IMR-90 (cell line): ENCODE data around the gene PLGRKT. TPM values are rescaled to one million over a fixed set of nuclear protein-coding genes. Genes with fewer than 3 reads are reported as not detected.

Experiments
- ATAC-seq: fragments of 200-7000 bp; cut with Tn5 transposase; 2 replicates; pipeline ENCODE4 v1.9.1; 2020; ENCODE audit warnings: low read depth, mild to moderate bottlenecking, moderate library complexity
- BruUV-seq: library from RNA; stranded (reverse); fragments of 400-500 nt; replicated peaks from 2 replicates; lab custom pipeline; 2021; lab: Mats Ljungman, UMichigan
- CTCF ChIA-PET: fragments of 300-600 bp; formaldehyde crosslinking; extraction: SDS; loops from one replicate; lab custom pipeline; 2021; ENCODE audit warnings: antibody characterized with exemption; lab: Yijun Ruan, JAX
- POLR2A ChIA-PET: fragments of 300-600 bp; sonication (Branson Sonifier 250); formaldehyde crosslinking; loops from one replicate; lab custom pipeline; 2022; ENCODE audit warnings: antibody characterized with exemption; ENCODE audit not compliant: unreplicated experiment; lab: Charles Lee
- DNase-seq: peaks from one replicate; pipeline ENCODE4 v3.0.0; 2013
- H2AFZ ChIP-seq: replicated peaks from 2 replicates; pipeline ENCODE3; 2013; ENCODE audit warnings: low read length, mild to moderate bottlenecking; ENCODE audit not compliant: poor library complexity
- H2AK5ac ChIP-seq: 2 replicates; pipeline ENCODE4 v1.6.1; 2013; ENCODE audit warnings: low read depth, low read length, inconsistent platforms
- H2AK9ac ChIP-seq: replicated peaks from 2 replicates; pipeline ENCODE3; 2013; ENCODE audit warnings: mild to moderate bottlenecking, low read depth, low read length, moderate library complexity; ENCODE audit not compliant: poor library complexity
- H2BK120ac ChIP-seq: 2 replicates; pipeline ENCODE4 v1.6.1; 2013; ENCODE audit warnings: low read depth, low read length, inconsistent platforms
- H2BK15ac ChIP-seq: 3 replicates; pipeline ENCODE4 v1.6.1; 2013; ENCODE audit warnings: low read depth, low read length, inconsistent platforms
- H2BK20ac ChIP-seq: 2 replicates; pipeline ENCODE4 v1.6.1; 2013; ENCODE audit warnings: low read depth, mild to moderate bottlenecking, inconsistent platforms, low read length, moderate library complexity
- H2BK5ac ChIP-seq: 2 replicates; pipeline ENCODE4 v1.6.1; 2013; ENCODE audit warnings: mild to moderate bottlenecking, low read depth, low read length, inconsistent platforms; ENCODE audit not compliant: poor library complexity, severe bottlenecking
- H3K14ac ChIP-seq: replicated peaks from 2 replicates; pipeline ENCODE4 v1.6.1; 2013; ENCODE audit warnings: low read depth, low read length, inconsistent platforms
- H3K18ac ChIP-seq: 2 replicates; pipeline ENCODE4 v1.6.1; 2013; ENCODE audit warnings: low read depth, low read length, control low read depth
- H3K23ac ChIP-seq: 2 replicates; pipeline ENCODE4 v1.6.1; 2013; ENCODE audit warnings: low read depth, low read length, inconsistent platforms
- H3K27ac ChIP-seq: 2 replicates; pipeline ENCODE4 v1.5.1; 2013; ENCODE audit warnings: mild to moderate bottlenecking, control low read depth, low read length; ENCODE audit not compliant: insufficient read depth
- H3K27me3 ChIP-seq: 2 replicates; pipeline ENCODE4 v1.6.1; 2013; ENCODE audit warnings: low read length; ENCODE audit not compliant: control insufficient read depth, insufficient read depth
- H3K36me3 ChIP-seq: 2 replicates; pipeline ENCODE4 v1.6.1; 2013; ENCODE audit warnings: low read length, mixed read lengths; ENCODE audit not compliant: control insufficient read depth, insufficient read depth
- H3K4ac ChIP-seq: 2 replicates; pipeline ENCODE4 v1.6.1; 2013; ENCODE audit warnings: low read depth, low read length, inconsistent platforms
- H3K4me1 ChIP-seq: 2 replicates; pipeline ENCODE4 v1.6.1; 2013; ENCODE audit warnings: low read length, mixed read lengths; ENCODE audit not compliant: control insufficient read depth, insufficient read depth
- H3K4me2 ChIP-seq: 2 replicates; pipeline ENCODE4 v1.6.1; 2013; ENCODE audit warnings: low read depth, mild to moderate bottlenecking, control low read depth, low read length, moderate library complexity
- H3K4me3 ChIP-seq: 2 replicates; pipeline ENCODE4 v1.5.1; 2013; ENCODE audit warnings: low read depth, mild to moderate bottlenecking, control low read depth, low read length, moderate library complexity; ENCODE audit not compliant: insufficient read depth
- H3K56ac ChIP-seq: 2 replicates; pipeline ENCODE4 v1.6.1; 2013; ENCODE audit warnings: low read length, inconsistent platforms; ENCODE audit not compliant: insufficient read depth; ENCODE audit errors: extremely low read depth
- H3K79me1 ChIP-seq, 2 experiments: 2 replicates each; pipeline ENCODE4 v1.6.1; 2013; ENCODE audit warnings: low read length in 2 of 2, inconsistent platforms in 1 of 2, low read depth in 1 of 2
- H3K9ac ChIP-seq: 2 replicates; pipeline ENCODE4 v1.6.1; 2013; ENCODE audit warnings: low read depth, low read length, control low read depth
- H3K9me1 ChIP-seq: 2 replicates; pipeline ENCODE4 v1.6.1; 2013; ENCODE audit warnings: low read length, inconsistent platforms; ENCODE audit not compliant: insufficient read depth
- H3K9me3 ChIP-seq: 2 replicates; pipeline ENCODE4 v1.6.1; 2013; ENCODE audit warnings: low read length; ENCODE audit not compliant: control insufficient read depth, insufficient read depth
- H4K20me1 ChIP-seq: 2 replicates; pipeline ENCODE4 v1.6.1; 2013; ENCODE audit warnings: low read length, inconsistent platforms; ENCODE audit not compliant: insufficient read depth
- H4K5ac ChIP-seq: 2 replicates; pipeline ENCODE4 v1.6.1; 2013; ENCODE audit warnings: mild to moderate bottlenecking, low read depth, low read length, control low read depth
- H4K8ac ChIP-seq, 2 experiments: 2 replicates each; pipeline ENCODE4 v1.6.1; 2013; ENCODE audit warnings: low read depth in 2 of 2, low read length in 2 of 2, control low read depth in 1 of 2, inconsistent platforms in 1 of 2
- H4K91ac ChIP-seq: 2 replicates; pipeline ENCODE4 v1.6.1; 2013; ENCODE audit warnings: low read depth, low read length, inconsistent platforms; ENCODE audit not compliant: insufficient read depth
- BHLHE40 ChIP-seq: fragments of 150-350 bp; IDR thresholded peaks from 2 replicates; pipeline ENCODE4 v1.6.1; 2016; ENCODE audit warnings: mild to moderate bottlenecking, low read depth, low read length
- CEBPB ChIP-seq: IDR thresholded peaks from 2 replicates; pipeline ENCODE4 v1.6.1; 2012; ENCODE audit warnings: low read depth, low read length, improper control_type of control experiment
- CHD1 ChIP-seq: IDR thresholded peaks from 2 replicates; pipeline ENCODE4 v1.6.1; 2012; ENCODE audit warnings: low read depth, low read length, improper control_type of control experiment
- CTCF ChIP-seq: conservative IDR thresholded peaks from 2 replicates; pipeline ENCODE4 v1.5.1; 2012; ENCODE audit warnings: mild to moderate bottlenecking, low read depth, low read length, improper control_type of control experiment
- FOS ChIP-seq: fragments of 150-350 bp; IDR thresholded peaks from 2 replicates; pipeline ENCODE4 v1.6.1; 2016; ENCODE audit warnings: low read depth, low read length
- MAFK ChIP-seq: IDR thresholded peaks from 2 replicates; pipeline ENCODE4 v1.6.1; 2012; ENCODE audit warnings: low read depth, low read length, improper control_type of control experiment
- MAZ ChIP-seq: IDR thresholded peaks from 2 replicates; pipeline ENCODE4 v1.6.1; 2012; ENCODE audit warnings: low read depth, mild to moderate bottlenecking, low read length, improper control_type of control experiment, moderate library complexity, borderline replicate concordance
- MXI1 ChIP-seq: IDR thresholded peaks from 2 replicates; pipeline ENCODE4 v1.6.1; 2012; ENCODE audit warnings: low read depth, mild to moderate bottlenecking, low read length, moderate library complexity, borderline replicate concordance
- NFE2L2 ChIP-seq: fragments of 150-350 bp; IDR thresholded peaks from 2 replicates; pipeline ENCODE4 v1.6.1; 2016; ENCODE audit warnings: low read depth, mild to moderate bottlenecking, low read length
- POLR2A ChIP-seq: IDR thresholded peaks from 2 replicates; pipeline ENCODE4 v1.6.1; 2012; ENCODE audit warnings: mild to moderate bottlenecking, low read depth, low read length
- RAD21 ChIP-seq: IDR thresholded peaks from 2 replicates; pipeline ENCODE4 v1.6.1; 2012; ENCODE audit warnings: low read length, improper control_type of control experiment
- RCOR1 ChIP-seq: IDR thresholded peaks from 2 replicates; pipeline ENCODE4 v1.6.1; 2012; ENCODE audit warnings: mild to moderate bottlenecking, low read length, improper control_type of control experiment; ENCODE audit not compliant: insufficient replicate concordance
- RFX5 ChIP-seq: IDR thresholded peaks from 2 replicates; pipeline ENCODE4 v1.8.0; 2012; ENCODE audit warnings: low read depth, mild to moderate bottlenecking, low read length, moderate library complexity
- SMC3 ChIP-seq: fragments of 150-350 bp; IDR thresholded peaks from 2 replicates; pipeline ENCODE4 v1.6.1; 2016; ENCODE audit warnings: low read depth, mild to moderate bottlenecking, antibody characterized with exemption, low read length, moderate library complexity
- USF2 ChIP-seq: fragments of 150-350 bp; IDR thresholded peaks from 2 replicates; pipeline ENCODE4 v1.6.1; 2017; ENCODE audit warnings: mild to moderate bottlenecking, antibody characterized with exemption, low read length, low read depth
- WGBS, 2 experiments: methylation state at CpG; one replicate each; pipeline versions ENCODE4 v1.1.5 to v1.1.7; 2013; ENCODE audit warnings: missing lambda C conversion rate in 2 of 2; ENCODE audit not compliant: insufficient read length in 1 of 2; ENCODE audit errors: extremely low coverage in 2 of 2; 5-methylcytosine and 5-hydroxymethylcytosine counted together
- dilution Hi-C: fragments of 300-500 bp; cut with HindIII; formaldehyde crosslinking; loops from one replicate; pipeline ENCODE4 v1.14.3; 2018; ENCODE audit warnings: low sequenced_read_pairs; ENCODE audit not compliant: unreplicated experiment
- in situ Hi-C: fragments of 300-500 bp; cut with MboI; formaldehyde crosslinking; loops from 3 replicates; pipeline ENCODE4 v1.14.3; 2019; ENCODE audit warnings: low sequenced_read_pairs, inconsistent platforms, mixed read lengths
- intact Hi-C: fragments of 100-400 bp; cut with micrococcal nuclease; formaldehyde crosslinking; loops from 2 replicates; pipeline ENCODE4 v1.10.0; 2022
- polyA plus RNA-seq, 3 experiments: library from polyadenylated mRNA; depleted of rRNA; stranded (reverse); fragments of >200 nt; gene quantifications; 2 replicates each; pipeline ENCODE4 v1.2.3, GENCODE V29; 2012; ENCODE audit warnings: low replicate concordance in 1 of 3
- total RNA-seq: library from RNA; depleted of rRNA; stranded (reverse); fragments of >200 nt; gene quantifications from 2 replicates; pipeline ENCODE4 v1.2.3, GENCODE V29; 2012
- TF ChIP-seq, protein P1 (sequence below): fragments of 150-350 bp; IDR thresholded peaks from 2 replicates; pipeline ENCODE4 v1.6.1; 2016; ENCODE audit warnings: low read depth, mild to moderate bottlenecking, low read length, moderate library complexity, borderline replicate concordance

PLGRKT gene
- total and polyA plus RNA-seq, 2 of the 4 experiments (the other 2 are of a cell fraction) = 10.8 to 12.7 TPM

DNA sequence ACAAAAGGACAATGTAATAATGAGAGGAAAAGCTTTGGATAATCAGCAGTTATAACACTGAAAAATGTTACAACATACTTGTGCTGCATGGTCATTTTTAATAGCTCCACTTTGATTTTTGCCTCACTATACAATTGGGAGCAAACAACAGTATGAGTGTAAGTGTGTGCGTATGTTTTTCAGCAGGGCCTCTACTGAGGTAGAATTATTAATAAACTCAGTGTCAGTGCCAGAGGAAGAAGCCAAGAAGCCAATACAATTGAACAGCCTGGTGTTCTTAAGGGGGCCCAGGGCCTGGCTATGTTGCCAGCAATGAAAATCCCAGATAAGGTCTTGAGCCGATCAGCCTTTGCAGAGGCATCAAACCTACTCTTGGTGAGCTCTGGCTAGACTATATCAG is 81.9 kb downstream of the PLGRKT start:
- Histone ChIP-seq H3K27ac (no peak overlapping the region), H2AK9ac (no peak overlapping the region), H4K91ac (no peak overlapping the region), H3K56ac (no peak overlapping the region), H3K9ac (no peak overlapping the region), H3K14ac (no peak overlapping the region), H3K4me1 (no peaks in the 10 kb centered on the region), H2AK5ac (no peak overlapping the region), H3K23ac (no peak overlapping the region), H2BK15ac (no peak overlapping the region), H2BK120ac (no peak overlapping the region), H3K4me3 (no peak overlapping the region), H3K4ac (no peak overlapping the region), H2BK5ac (no peak overlapping the region), H3K4me2 (no peak overlapping the region), H3K79me1 (no peaks in the 10 kb centered on the region), H3K9me1 (no peaks in the 10 kb centered on the region), H4K8ac (no peak overlapping the region), H4K20me1 (no peaks in the 10 kb centered on the region), H2BK20ac (no peak overlapping the region), H3K9me3 (no peaks in the 10 kb centered on the region), H2AFZ (no peak overlapping the region), H3K36me3 (no peaks in the 10 kb centered on the region), H3K27me3 (peaks cover 1% of the 10 kb centered on the region; the same call in 1 of the 2 replicates), H3K18ac (no peak overlapping the region), H4K5ac (no peak overlapping the region)
- TF ChIP-seq MXI1 = no peak
- TF ChIP-seq CTCF = no peak
- no peak for TF ChIP-seq FOS
- no peak for TF ChIP-seq RAD21
- no peak for TF ChIP-seq CHD1
- TF ChIP-seq, protein P1, sequence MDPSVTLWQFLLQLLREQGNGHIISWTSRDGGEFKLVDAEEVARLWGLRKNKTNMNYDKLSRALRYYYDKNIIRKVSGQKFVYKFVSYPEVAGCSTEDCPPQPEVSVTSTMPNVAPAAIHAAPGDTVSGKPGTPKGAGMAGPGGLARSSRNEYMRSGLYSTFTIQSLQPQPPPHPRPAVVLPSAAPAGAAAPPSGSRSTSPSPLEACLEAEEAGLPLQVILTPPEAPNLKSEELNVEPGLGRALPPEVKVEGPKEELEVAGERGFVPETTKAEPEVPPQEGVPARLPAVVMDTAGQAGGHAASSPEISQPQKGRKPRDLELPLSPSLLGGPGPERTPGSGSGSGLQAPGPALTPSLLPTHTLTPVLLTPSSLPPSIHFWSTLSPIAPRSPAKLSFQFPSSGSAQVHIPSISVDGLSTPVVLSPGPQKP = no peak
- TF ChIP-seq RCOR1 = no peak
- no peak for TF ChIP-seq BHLHE40
- TF ChIP-seq CEBPB = no peak
- TF ChIP-seq POLR2A = no peak
- TF ChIP-seq NFE2L2 = no peak
- TF ChIP-seq RFX5 = no peak
- no peak for TF ChIP-seq USF2
- no peak for TF ChIP-seq SMC3
- no peak for TF ChIP-seq MAFK
- no peak for TF ChIP-seq MAZ
- in situ Hi-C loops (no loop called here), intact Hi-C loops (no loop called here), dilution Hi-C loops (no loop called here)
- no CpG with 5 or more reads among the region's 2 CpGs for WGBS, 2 experiments
- ChIA-PET CTCF (no interaction called here), POLR2A (interaction anchor here (0.5 kb wide), 1 partner anchor 26 kb away, joined by 3 read pairs; no protein-coding TSS in a partner anchor)
- ATAC-seq (no peak), DNase-seq (no peak)
- no TSS peak for BruUV-seq
